HT1080 (cell line): ENCODE data around the gene PCNX1. TPM values are rescaled to one million over a fixed set of nuclear protein-coding genes. Genes with fewer than 3 reads are reported as not detected.
A peak's percentile ranks its signal among the peaks of the same experiment; 100 is the strongest.
"Not testable (repeated sequence)": the region's sequence is repeated elsewhere in the genome, so short reads cannot be mapped to it uniquely, and the experiment has no call there.

Source experiments
- DNase-seq: peaks from one replicate; pipeline ENCODE4 v3.0.0-alpha.2; 2015; ENCODE audit warnings: low read depth
- total RNA-seq: library from RNA; depleted of rRNA; stranded (reverse); fragments of >200 nt; shearing (Covaris generic); gene quantifications from 2 replicates; pipeline ENCODE4 v1.2.3, GENCODE V29; 2014

PCNX1 gene
- total RNA-seq, 1 experiment from 2014 or later: 27.7 TPM

- DNase-seq: no peak
Observed at GRCh38 chr14:70915415-70915814, 8.2 kb downstream of the PCNX1 start.

GRCh38 chr14:70916300-70916699 lies 9.0 kb downstream of the PCNX1 start:
- DNase-seq: no peak

- DNase-seq: no peak
Observed at GRCh38 chr14:70916799-70917198, 9.5 kb downstream of the PCNX1 start.

GRCh38 chr14:70917633-70918032 lies 10.4 kb downstream of the PCNX1 start:
- DNase-seq: no peak

- peak; percentile 83 for DNase-seq
Observed at GRCh38 chr14:70919774-70920173, 12.5 kb downstream of the PCNX1 start.

- peak; percentile 32 for DNase-seq
Observed at GRCh38 chr14:70920608-70921007, 13.3 kb downstream of the PCNX1 start.

- DNase-seq: no peak
Observed at GRCh38 chr14:70921669-70922068, 14.4 kb downstream of the PCNX1 start.

GRCh38 chr14:70924521-70924920 lies 17.3 kb downstream of the PCNX1 start:
- no peak for DNase-seq

- DNase-seq: no peak
Observed at GRCh38 chr14:70926235-70926830, 19.1 kb downstream of the PCNX1 start.

GRCh38 chr14:70931008-70931407 lies 23.7 kb downstream of the PCNX1 start:
- no peak for DNase-seq

- no peak for DNase-seq
Observed at GRCh38 chr14:70934084-70934483, 26.8 kb downstream of the PCNX1 start.

GRCh38 chr14:70934502-70935134 lies 27.4 kb downstream of the PCNX1 start:
- no peak for DNase-seq

- no peak for DNase-seq
Observed at GRCh38 chr14:70935135-70935534, 27.9 kb downstream of the PCNX1 start.

- DNase-seq: not testable (repeated sequence)
Observed at GRCh38 chr14:70939693-70940092, 32.4 kb downstream of the PCNX1 start.

- not testable (repeated sequence) for DNase-seq
Observed at GRCh38 chr14:70941637-70942341, 34.5 kb downstream of the PCNX1 start.

- no peak for DNase-seq
Observed at GRCh38 chr14:70942342-70942706, 35.1 kb downstream of the PCNX1 start.

GRCh38 chr14:70942721-70943120 lies 35.5 kb downstream of the PCNX1 start:
- DNase-seq: not testable (repeated sequence)

GRCh38 chr14:70943838-70944237 lies 36.6 kb downstream of the PCNX1 start:
- no peak for DNase-seq

GRCh38 chr14:70947739-70948138 lies 40.5 kb downstream of the PCNX1 start:
- no peak for DNase-seq

- DNase-seq: no peak
Observed at GRCh38 chr14:70952485-70952884, 45.2 kb downstream of the PCNX1 start.

GRCh38 chr14:70954068-70954467 lies 46.8 kb downstream of the PCNX1 start:
- DNase-seq: no peak

GRCh38 chr14:70955543-70956480 lies 48.6 kb downstream of the PCNX1 start:
- DNase-seq: peak; percentile 36
